ENCODE measurements around the gene C16orf87.
A peak's percentile ranks its signal among the peaks of the same experiment; 100 is the strongest.

C16orf87 gene

GRCh38 chr16:46843898-46844642 lies 13.1 kb upstream of the C16orf87 start:
- DNase-seq: no peak

GRCh38 chr16:46842192-46842895 lies 11.4 kb upstream of the C16orf87 start:
- DNase-seq: no peak

- DNase-seq: no peak
Measured at GRCh38 chr16:46839986-46840443, 9.0 kb upstream of the C16orf87 start.

GRCh38 chr16:46836534-46837530 lies 5.9 kb upstream of the C16orf87 start:
- no peak for DNase-seq

- no peak for DNase-seq
Measured at GRCh38 chr16:46833460-46833800, 2.5 kb upstream of the C16orf87 start.

GRCh38 chr16:46832757-46833459 lies 1.9 kb upstream of the C16orf87 start:
- no peak for DNase-seq

GRCh38 chr16:46830417-46830901 lies 521 bp downstream of the C16orf87 start:
- peak; percentile 79 for DNase-seq

- no peak for DNase-seq
Measured at GRCh38 chr16:46828943-46829342, 2.0 kb downstream of the C16orf87 start.

- DNase-seq: no peak
Measured at GRCh38 chr16:46828292-46828691, 2.7 kb downstream of the C16orf87 start.

- DNase-seq: no peak
Measured at GRCh38 chr16:46826631-46827030, 4.3 kb downstream of the C16orf87 start.

- no peak for DNase-seq
Measured at GRCh38 chr16:46822270-46822669, 8.7 kb downstream of the C16orf87 start.

GRCh38 chr16:46817961-46818360 lies 13.0 kb downstream of the C16orf87 start:
- no peak for DNase-seq

- DNase-seq: no peak
Measured at GRCh38 chr16:46814790-46815189, 16.2 kb downstream of the C16orf87 start.

- no peak for DNase-seq
Measured at GRCh38 chr16:46813611-46814010, 17.4 kb downstream of the C16orf87 start.

GRCh38 chr16:46812781-46813540 lies 18.0 kb downstream of the C16orf87 start:
- no peak for DNase-seq

GRCh38 chr16:46811682-46812081 lies 19.3 kb downstream of the C16orf87 start:
- DNase-seq: no peak

- DNase-seq: no peak
Measured at GRCh38 chr16:46808997-46809396, 22.0 kb downstream of the C16orf87 start.

- DNase-seq: no peak
Measured at GRCh38 chr16:46807336-46807735, 23.6 kb downstream of the C16orf87 start.

- no peak for DNase-seq
Measured at GRCh38 chr16:46803373-46803772, 27.6 kb downstream of the C16orf87 start.

- peak; percentile 16 for DNase-seq
Measured at GRCh38 chr16:46801428-46802049, 29.4 kb downstream of the C16orf87 start.

- DNase-seq: no peak
Measured at GRCh38 chr16:46800494-46800893, 30.5 kb downstream of the C16orf87 start.

All from eye (tissue), 1 donor.